OCI-LY3 (cell line): ENCODE results near the gene PERM1.

Source experiments
- H2AFZ ChIP-seq: fragments of 200-600, 300-600 bp; shearing (Covaris generic); 2 replicates; pipeline ENCODE4 v1.6.0; 2014; ENCODE audit warnings: antibody characterized with exemption, low read depth, low read length
- H3K27ac ChIP-seq: fragments of 200-600, 300-600 bp; sonication (generic); 2 replicates; pipeline ENCODE4 v1.5.1; 2014; ENCODE audit warnings: mild to moderate bottlenecking, low read length, moderate library complexity, mixed read lengths
- H3K27me3 ChIP-seq: fragments of 200-600, 300-600 bp; sonication (generic); 2 replicates; pipeline ENCODE4 v1.6.1; 2014; ENCODE audit warnings: low read depth, low read length, mixed read lengths
- H3K36me3 ChIP-seq: fragments of 200-600, 300-600 bp; sonication (generic); replicated peaks from 2 replicates; pipeline ENCODE3; 2014; ENCODE audit warnings: low read depth, low read length, mixed read lengths
- H3K4me1 ChIP-seq: fragments of 300-600, 200-600 bp; sonication (generic); 2 replicates; pipeline ENCODE4 v1.6.1; 2014; ENCODE audit warnings: low read length, mixed read lengths
- H3K4me2 ChIP-seq: fragments of 200-600, 300-600 bp; sonication (generic); 2 replicates; pipeline ENCODE4 v1.6.1; 2014; ENCODE audit warnings: low read length, mixed read lengths
- H3K4me3 ChIP-seq: fragments of 300-600, 200-600 bp; sonication (generic); 2 replicates; pipeline ENCODE4 v1.5.1; 2014; ENCODE audit warnings: antibody characterized with exemption, mild to moderate bottlenecking, low read length, moderate library complexity
- H3K79me2 ChIP-seq: fragments of 300-600, 200-600 bp; shearing (Covaris generic); 2 replicates; pipeline ENCODE4 v1.6.1; 2014; ENCODE audit warnings: mild to moderate bottlenecking, low read length, mixed read lengths
- H3K9ac ChIP-seq: fragments of 300-600, 200-600 bp; shearing (Covaris generic); 2 replicates; pipeline ENCODE4 v1.6.0; 2014; ENCODE audit warnings: mild to moderate bottlenecking, low read length, moderate library complexity
- H3K9me3 ChIP-seq: fragments of 200-600, 300-600 bp; shearing (Covaris generic); 2 replicates; pipeline ENCODE4 v1.6.1; 2014; ENCODE audit warnings: low read length, mixed read lengths; ENCODE audit not compliant: insufficient read depth
- H4K20me1 ChIP-seq: fragments of 200-600, 300-600 bp; sonication (generic); 2 replicates; pipeline ENCODE4 v1.6.1; 2016; ENCODE audit warnings: low read length, mixed read lengths; ENCODE audit not compliant: insufficient read depth
- CTCF ChIP-seq: fragments of 200-600, 300-600 bp; sonication (generic); IDR thresholded peaks from 2 replicates; pipeline ENCODE4 v1.5.1; 2014; ENCODE audit warnings: antibody characterized with exemption, low read length, low read depth
- EZH2phosphoT487 ChIP-seq: fragments of 200-600 bp; shearing (Covaris generic); IDR thresholded peaks from 2 replicates; pipeline ENCODE4 v1.6.1; 2018; ENCODE audit warnings: antibody characterized with exemption, mixed run types, low read depth

The PERM1 gene

GRCh38 chr1:925561-926421 is 56.1 kb downstream of the PERM1 start:
- no peak overlapping the region for H3K4me3 ChIP-seq
- H2AFZ ChIP-seq = no peak overlapping the region

More at GRCh38 chr1:925561-926421, 56.1 kb downstream of the PERM1 start:
- Histone ChIP-seq H3K4me1 (0 out of 2 replicates have a peak, but pooled peaks cover 4% of the 10 kb centered on the region), H3K9me3 (no peaks in the 10 kb centered on the region), H3K27me3 (0 out of 2 replicates have a peak, but pooled peaks cover 8% of the 10 kb centered on the region), H3K9ac (no peak overlapping the region), H3K36me3 (no peaks in the 10 kb centered on the region), H4K20me1 (no peaks in the 10 kb centered on the region), H3K79me2 (no peaks in the 10 kb centered on the region), H3K27ac (no peak overlapping the region), H3K4me2 (no peak overlapping the region)
- no peak for TF ChIP-seq CTCF
- no peak for TF ChIP-seq EZH2phosphoT487
